IMR-90 (cell line): ENCODE measurements around the gene LIMS1. TPM values are rescaled to one million over a fixed set of nuclear protein-coding genes. Genes with fewer than 3 reads are reported as not detected.

Experiments used
- ATAC-seq: fragments of 200-7000 bp; cut with Tn5 transposase; 2 replicates; pipeline ENCODE4 v1.9.1; 2020; ENCODE audit warnings: low read depth, mild to moderate bottlenecking, moderate library complexity
- BruUV-seq: library from RNA; stranded (reverse); fragments of 400-500 nt; replicated peaks from 2 replicates; lab custom pipeline; 2021; lab: Mats Ljungman, UMichigan
- CTCF ChIA-PET: fragments of 300-600 bp; formaldehyde crosslinking; extraction: SDS; loops from one replicate; lab custom pipeline; 2021; ENCODE audit warnings: antibody characterized with exemption; lab: Yijun Ruan, JAX
- POLR2A ChIA-PET: fragments of 300-600 bp; sonication (Branson Sonifier 250); formaldehyde crosslinking; loops from one replicate; lab custom pipeline; 2022; ENCODE audit warnings: antibody characterized with exemption; ENCODE audit not compliant: unreplicated experiment; lab: Charles Lee
- DNase-seq: peaks from one replicate; pipeline ENCODE4 v3.0.0; 2013
- H2AFZ ChIP-seq: replicated peaks from 2 replicates; pipeline ENCODE3; 2013; ENCODE audit warnings: low read length, mild to moderate bottlenecking; ENCODE audit not compliant: poor library complexity
- H2AK5ac ChIP-seq: 2 replicates; pipeline ENCODE4 v1.6.1; 2013; ENCODE audit warnings: low read depth, low read length, inconsistent platforms
- H2AK9ac ChIP-seq: replicated peaks from 2 replicates; pipeline ENCODE3; 2013; ENCODE audit warnings: mild to moderate bottlenecking, low read depth, low read length, moderate library complexity; ENCODE audit not compliant: poor library complexity
- H2BK120ac ChIP-seq: 2 replicates; pipeline ENCODE4 v1.6.1; 2013; ENCODE audit warnings: low read depth, low read length, inconsistent platforms
- H2BK15ac ChIP-seq: 3 replicates; pipeline ENCODE4 v1.6.1; 2013; ENCODE audit warnings: low read depth, low read length, inconsistent platforms
- H2BK20ac ChIP-seq: 2 replicates; pipeline ENCODE4 v1.6.1; 2013; ENCODE audit warnings: low read depth, mild to moderate bottlenecking, inconsistent platforms, low read length, moderate library complexity
- H2BK5ac ChIP-seq: 2 replicates; pipeline ENCODE4 v1.6.1; 2013; ENCODE audit warnings: mild to moderate bottlenecking, low read depth, low read length, inconsistent platforms; ENCODE audit not compliant: poor library complexity, severe bottlenecking
- H3K14ac ChIP-seq: replicated peaks from 2 replicates; pipeline ENCODE4 v1.6.1; 2013; ENCODE audit warnings: low read depth, low read length, inconsistent platforms
- H3K18ac ChIP-seq: 2 replicates; pipeline ENCODE4 v1.6.1; 2013; ENCODE audit warnings: low read depth, low read length, control low read depth
- H3K23ac ChIP-seq: 2 replicates; pipeline ENCODE4 v1.6.1; 2013; ENCODE audit warnings: low read depth, low read length, inconsistent platforms
- H3K27ac ChIP-seq: 2 replicates; pipeline ENCODE4 v1.5.1; 2013; ENCODE audit warnings: mild to moderate bottlenecking, control low read depth, low read length; ENCODE audit not compliant: insufficient read depth
- H3K27me3 ChIP-seq: 2 replicates; pipeline ENCODE4 v1.6.1; 2013; ENCODE audit warnings: low read length; ENCODE audit not compliant: control insufficient read depth, insufficient read depth
- H3K36me3 ChIP-seq: 2 replicates; pipeline ENCODE4 v1.6.1; 2013; ENCODE audit warnings: low read length, mixed read lengths; ENCODE audit not compliant: control insufficient read depth, insufficient read depth
- H3K4ac ChIP-seq: 2 replicates; pipeline ENCODE4 v1.6.1; 2013; ENCODE audit warnings: low read depth, low read length, inconsistent platforms
- H3K4me1 ChIP-seq: 2 replicates; pipeline ENCODE4 v1.6.1; 2013; ENCODE audit warnings: low read length, mixed read lengths; ENCODE audit not compliant: control insufficient read depth, insufficient read depth
- H3K4me2 ChIP-seq: 2 replicates; pipeline ENCODE4 v1.6.1; 2013; ENCODE audit warnings: low read depth, mild to moderate bottlenecking, control low read depth, low read length, moderate library complexity
- H3K4me3 ChIP-seq: 2 replicates; pipeline ENCODE4 v1.5.1; 2013; ENCODE audit warnings: low read depth, mild to moderate bottlenecking, control low read depth, low read length, moderate library complexity; ENCODE audit not compliant: insufficient read depth
- H3K56ac ChIP-seq: 2 replicates; pipeline ENCODE4 v1.6.1; 2013; ENCODE audit warnings: low read length, inconsistent platforms; ENCODE audit not compliant: insufficient read depth; ENCODE audit errors: extremely low read depth
- H3K79me1 ChIP-seq, 2 experiments: 2 replicates each; pipeline ENCODE4 v1.6.1; 2013; ENCODE audit warnings: low read length in 2 of 2, inconsistent platforms in 1 of 2, low read depth in 1 of 2
- H3K9ac ChIP-seq: 2 replicates; pipeline ENCODE4 v1.6.1; 2013; ENCODE audit warnings: low read depth, low read length, control low read depth
- H3K9me1 ChIP-seq: 2 replicates; pipeline ENCODE4 v1.6.1; 2013; ENCODE audit warnings: low read length, inconsistent platforms; ENCODE audit not compliant: insufficient read depth
- H3K9me3 ChIP-seq: 2 replicates; pipeline ENCODE4 v1.6.1; 2013; ENCODE audit warnings: low read length; ENCODE audit not compliant: control insufficient read depth, insufficient read depth
- H4K20me1 ChIP-seq: 2 replicates; pipeline ENCODE4 v1.6.1; 2013; ENCODE audit warnings: low read length, inconsistent platforms; ENCODE audit not compliant: insufficient read depth
- H4K5ac ChIP-seq: 2 replicates; pipeline ENCODE4 v1.6.1; 2013; ENCODE audit warnings: mild to moderate bottlenecking, low read depth, low read length, control low read depth
- H4K8ac ChIP-seq, 2 experiments: 2 replicates each; pipeline ENCODE4 v1.6.1; 2013; ENCODE audit warnings: low read depth in 2 of 2, low read length in 2 of 2, control low read depth in 1 of 2, inconsistent platforms in 1 of 2
- H4K91ac ChIP-seq: 2 replicates; pipeline ENCODE4 v1.6.1; 2013; ENCODE audit warnings: low read depth, low read length, inconsistent platforms; ENCODE audit not compliant: insufficient read depth
- MAZ ChIP-seq: IDR thresholded peaks from 2 replicates; pipeline ENCODE4 v1.6.1; 2012; ENCODE audit warnings: low read depth, mild to moderate bottlenecking, low read length, improper control_type of control experiment, moderate library complexity, borderline replicate concordance
- POLR2A ChIP-seq: IDR thresholded peaks from 2 replicates; pipeline ENCODE4 v1.6.1; 2012; ENCODE audit warnings: mild to moderate bottlenecking, low read depth, low read length
- RAD21 ChIP-seq: IDR thresholded peaks from 2 replicates; pipeline ENCODE4 v1.6.1; 2012; ENCODE audit warnings: low read length, improper control_type of control experiment
- RFX5 ChIP-seq: IDR thresholded peaks from 2 replicates; pipeline ENCODE4 v1.8.0; 2012; ENCODE audit warnings: low read depth, mild to moderate bottlenecking, low read length, moderate library complexity
- WGBS, 2 experiments: methylation state at CpG; one replicate each; pipeline versions ENCODE4 v1.1.5 to v1.1.7; 2013; ENCODE audit warnings: missing lambda C conversion rate in 2 of 2; ENCODE audit not compliant: insufficient read length in 1 of 2; ENCODE audit errors: extremely low coverage in 2 of 2; 5-methylcytosine and 5-hydroxymethylcytosine counted together
- dilution Hi-C: fragments of 300-500 bp; cut with HindIII; formaldehyde crosslinking; loops from one replicate; pipeline ENCODE4 v1.14.3; 2018; ENCODE audit warnings: low sequenced_read_pairs; ENCODE audit not compliant: unreplicated experiment
- in situ Hi-C: fragments of 300-500 bp; cut with MboI; formaldehyde crosslinking; loops from 3 replicates; pipeline ENCODE4 v1.14.3; 2019; ENCODE audit warnings: low sequenced_read_pairs, inconsistent platforms, mixed read lengths
- intact Hi-C: fragments of 100-400 bp; cut with micrococcal nuclease; formaldehyde crosslinking; loops from 2 replicates; pipeline ENCODE4 v1.10.0; 2022
- polyA plus RNA-seq, 3 experiments: library from polyadenylated mRNA; depleted of rRNA; stranded (reverse); fragments of >200 nt; gene quantifications; 2 replicates each; pipeline ENCODE4 v1.2.3, GENCODE V29; 2012; ENCODE audit warnings: low replicate concordance in 1 of 3
- total RNA-seq: library from RNA; depleted of rRNA; stranded (reverse); fragments of >200 nt; gene quantifications from 2 replicates; pipeline ENCODE4 v1.2.3, GENCODE V29; 2012

LIMS1 gene
- total and polyA plus RNA-seq, 2 of the 4 experiments (the other 2 are of a cell fraction) = 59.1 to 131 TPM

GRCh38 chr2:108570416-108570815 lies 36.1 kb downstream of the LIMS1 start:
- Histone ChIP-seq H3K4ac (peak overlapping the region; percentile 92), H3K9ac (no peak overlapping the region), H4K91ac (peak overlapping the region; percentile 84), H2BK15ac (peak overlapping the region; percentile 80; the same call in 2 of the 3 replicates), H2BK120ac (peak overlapping the region; percentile 95), H2AFZ (peak overlapping the region; percentile 62), H2BK20ac (peak overlapping the region; percentile 78), H3K9me1 (peaks cover 20% of the 10 kb centered on the region), H3K14ac (peak overlapping the region; percentile 88), H3K18ac (peak overlapping the region; percentile 76), H3K4me1 (peaks cover 23% of the 10 kb centered on the region), H4K8ac (peak overlapping the region in 1 of 2 experiments; percentile 78; a peak in 1 of 4 replicates), H3K23ac (peak overlapping the region; percentile 95), H4K20me1 (peaks cover 19% of the 10 kb centered on the region), H2AK9ac (peak overlapping the region; percentile 52), H2AK5ac (peak overlapping the region; percentile 95; the same call in 1 of the 2 replicates), H3K36me3 (no peaks in the 10 kb centered on the region), H3K27me3 (no peaks in the 10 kb centered on the region), H3K4me2 (peak overlapping the region; percentile 66), H2BK5ac (peak overlapping the region; percentile 97), H3K27ac (peak overlapping the region; percentile 41), H3K79me1 (peaks cover 22 to 77% of the 10 kb centered on the region in 2 experiments), H3K9me3 (no peaks in the 10 kb centered on the region), H4K5ac (peak overlapping the region; percentile 95), H3K4me3 (peak overlapping the region; percentile 21; the same call in 1 of the 2 replicates), H3K56ac (peak overlapping the region; percentile 44; the same call in 1 of the 2 replicates)
- no TSS peak for BruUV-seq
- ATAC-seq (peak; percentile 66), DNase-seq (peak; percentile 76)
- dilution Hi-C loops (no loop called here), intact Hi-C loops (no loop called here), in situ Hi-C loops (no loop called here)
- POLR2A ChIA-PET = no interaction called here
- CTCF ChIA-PET = interaction anchor here (0.9 kb wide), 1 partner anchor 66 kb away, joined by 4 read pairs; no protein-coding TSS in a partner anchor
- WGBS, 2 experiments = 50% methylated on average over 2 of the region's 7 CpGs; no CpG with 5 or more reads in 1 of the 2 experiments
- peak; percentile 55; the same call in 1 of the 2 replicates for TF ChIP-seq POLR2A
- TF ChIP-seq MAZ = no peak
- TF ChIP-seq RAD21 = peak; percentile 3; the same call in 1 of the 2 replicates
- no peak for TF ChIP-seq RFX5
